ENCODE data around the gene MTARC1.

GRCh38 chr1:220833436-220833835 lies 46.7 kb downstream of the MTARC1 start:
- TF ChIP-seq, protein P1, sequence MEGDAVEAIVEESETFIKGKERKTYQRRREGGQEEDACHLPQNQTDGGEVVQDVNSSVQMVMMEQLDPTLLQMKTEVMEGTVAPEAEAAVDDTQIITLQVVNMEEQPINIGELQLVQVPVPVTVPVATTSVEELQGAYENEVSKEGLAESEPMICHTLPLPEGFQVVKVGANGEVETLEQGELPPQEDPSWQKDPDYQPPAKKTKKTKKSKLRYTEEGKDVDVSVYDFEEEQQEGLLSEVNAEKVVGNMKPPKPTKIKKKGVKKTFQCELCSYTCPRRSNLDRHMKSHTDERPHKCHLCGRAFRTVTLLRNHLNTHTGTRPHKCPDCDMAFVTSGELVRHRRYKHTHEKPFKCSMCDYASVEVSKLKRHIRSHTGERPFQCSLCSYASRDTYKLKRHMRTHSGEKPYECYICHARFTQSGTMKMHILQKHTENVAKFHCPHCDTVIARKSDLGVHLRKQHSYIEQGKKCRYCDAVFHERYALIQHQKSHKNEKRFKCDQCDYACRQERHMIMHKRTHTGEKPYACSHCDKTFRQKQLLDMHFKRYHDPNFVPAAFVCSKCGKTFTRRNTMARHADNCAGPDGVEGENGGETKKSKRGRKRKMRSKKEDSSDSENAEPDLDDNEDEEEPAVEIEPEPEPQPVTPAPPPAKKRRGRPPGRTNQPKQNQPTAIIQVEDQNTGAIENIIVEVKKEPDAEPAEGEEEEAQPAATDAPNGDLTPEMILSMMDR (IDR thresholded peaks at IDR 0.05), result no peak
- no peak for TF ChIP-seq POLR2A (IDR thresholded peaks at IDR 0.05)
